SK-N-SH (cell line): ENCODE results near the gene MMP24OS. TPM values are rescaled to one million over a fixed set of nuclear protein-coding genes. Genes with fewer than 3 reads are reported as not detected.

Source experiments
- CTCF ChIA-PET: fragments of 300-600, 350-600 bp; formaldehyde crosslinking; extraction: SDS; loops from one replicate; lab custom pipeline; 2021; lab: Yijun Ruan, JAX
- POLR2A ChIA-PET: fragments of 350-600 bp; sonication (Branson Sonifier 250); formaldehyde crosslinking; extraction: SDS; loops from one replicate; lab custom pipeline; 2020; ENCODE audit warnings: antibody characterized with exemption, inconsistent platforms; lab: Yijun Ruan, JAX
- DNase-seq: peaks from one replicate; pipeline ENCODE4 v3.0.0; 2012
- H2AFZ ChIP-seq: fragments of 200-600 bp; sonication (generic); 2 replicates; pipeline ENCODE4 v1.8.1; 2016; ENCODE audit warnings: antibody characterized with exemption, mild to moderate bottlenecking, low read depth
- H3F3A ChIP-seq: fragments of 200-600 bp; sonication (generic); replicated peaks from 2 replicates; pipeline ENCODE3; 2016; ENCODE audit warnings: antibody characterized with exemption, mild to moderate bottlenecking; ENCODE audit not compliant: insufficient read depth
- H3K27ac ChIP-seq, 2 experiments: fragments of 200-500 bp in 1 of 2; fragments of 200-600 bp in 1 of 2; sonication (Bioruptor generic) in 1 of 2; sonication (generic), shearing (Covaris generic) in 1 of 2; 2 replicates each; pipeline versions ENCODE4 v1.5.1 to v1.6.1; 2014 to 2016; ENCODE audit warnings: low read depth in 2 of 2, inconsistent platforms in 1 of 2, low read length in 1 of 2, mild to moderate bottlenecking in 1 of 2, mixed read lengths in 1 of 2
- H3K27me3 ChIP-seq: fragments of 200-600 bp; sonication (generic), shearing (Covaris generic); 2 replicates; pipeline ENCODE4 v1.6.1; 2016; ENCODE audit warnings: mixed run types; ENCODE audit not compliant: insufficient read depth
- H3K36me3 ChIP-seq, 2 experiments: fragments of 200-500 bp in 1 of 2; fragments of 200-600 bp in 1 of 2; sonication (Bioruptor generic) in 1 of 2; sonication (generic) in 1 of 2; replicated peaks in 1 of 2; 2 replicates each; pipeline versions ENCODE3 to v1.5.1; 2014 to 2016; ENCODE audit warnings: low read length in 1 of 2, mild to moderate bottlenecking in 1 of 2; ENCODE audit not compliant: insufficient read depth in 2 of 2, control insufficient read depth in 1 of 2
- H3K4me1 ChIP-seq, 2 experiments: fragments of 200-500 bp in 1 of 2; fragments of 200-600 bp in 1 of 2; sonication (Bioruptor generic) in 1 of 2; sonication (generic), shearing (Covaris generic) in 1 of 2; 2 replicates each; pipeline versions ENCODE4 v1.5.1 to v1.6.1; 2014 to 2016; ENCODE audit warnings: low read depth in 1 of 2, low read length in 1 of 2, mixed run types in 1 of 2; ENCODE audit not compliant: insufficient read depth in 2 of 2, control insufficient read depth in 1 of 2
- H3K4me2 ChIP-seq: fragments of 200-600 bp; sonication (generic), shearing (Covaris generic); 2 replicates; pipeline ENCODE4 v1.6.1; 2017; ENCODE audit warnings: mixed run types
- H3K4me3 ChIP-seq, 2 experiments: fragments of 200-500 bp in 1 of 2; fragments of 200-600 bp in 1 of 2; sonication (Bioruptor generic) in 1 of 2; sonication (generic), shearing (Covaris generic) in 1 of 2; 2 replicates each; pipeline versions ENCODE4 v1.5.1 to v1.8.1; 2014 to 2016; ENCODE audit warnings: low read depth in 2 of 2, inconsistent platforms in 1 of 2, low read length in 1 of 2, mild to moderate bottlenecking in 1 of 2, mixed read lengths in 1 of 2, moderate library complexity in 1 of 2
- H3K79me2 ChIP-seq: fragments of 200-600 bp; sonication (generic); 2 replicates; pipeline ENCODE4 v1.8.1; 2017; ENCODE audit warnings: mild to moderate bottlenecking; ENCODE audit not compliant: insufficient read depth
- H3K9ac ChIP-seq: fragments of 200-600 bp; sonication (generic); 2 replicates; pipeline ENCODE4 v1.6.1; 2017; ENCODE audit warnings: mixed run types
- H3K9me2 ChIP-seq: fragments of 200-600 bp; sonication (generic); 2 replicates; pipeline ENCODE4 v1.6.1; 2017; ENCODE audit warnings: mixed run types
- H3K9me3 ChIP-seq: fragments of 200-600 bp; sonication (generic); 2 replicates; pipeline ENCODE4 v1.6.1; 2017; ENCODE audit warnings: mixed run types, mild to moderate bottlenecking, moderate library complexity
- H4K20me1 ChIP-seq: fragments of 200-600 bp; sonication (generic); 2 replicates; pipeline ENCODE4 v1.6.1; 2017; ENCODE audit warnings: mild to moderate bottlenecking, mixed run types; ENCODE audit not compliant: insufficient read depth
- CHD2 ChIP-seq: fragments of 150-350 bp; IDR thresholded peaks from 2 replicates; pipeline ENCODE4 v1.6.1; 2018; ENCODE audit warnings: low read length; ENCODE audit not compliant: partially characterized antibody
- ELF1 ChIP-seq: IDR thresholded peaks from 2 replicates; pipeline ENCODE4 v1.4.0; 2012
- EP300 ChIP-seq, 2 experiments: IDR thresholded peaks; 2 replicates each; pipeline versions ENCODE4 v1.4.0 to v1.6.1; 2012; ENCODE audit warnings: borderline replicate concordance in 1 of 2, low read depth in 1 of 2, low read length in 1 of 2
- FOSL2 ChIP-seq: IDR thresholded peaks from 2 replicates; pipeline ENCODE4 v1.4.0; 2012; ENCODE audit warnings: low read depth, mild to moderate bottlenecking, moderate library complexity, borderline replicate concordance
- JUND ChIP-seq: IDR thresholded peaks from 2 replicates; pipeline ENCODE4 v1.4.0; 2012
- NFIC ChIP-seq: IDR thresholded peaks from 2 replicates; pipeline ENCODE4 v1.4.0; 2012; ENCODE audit warnings: borderline replicate concordance
- POLR2AphosphoS5 ChIP-seq: IDR thresholded peaks from 2 replicates; pipeline ENCODE4 v1.6.1; 2012; ENCODE audit warnings: low read depth, low read length
- RCOR1 ChIP-seq: fragments of 150-350 bp; IDR thresholded peaks from 2 replicates; pipeline ENCODE4 v1.6.1; 2017; ENCODE audit warnings: antibody characterized with exemption, low read length
- RFX5 ChIP-seq: IDR thresholded peaks from 2 replicates; pipeline ENCODE4 v1.6.1; 2012; ENCODE audit warnings: mild to moderate bottlenecking, improper control_type of control experiment, low read length
- RXRA ChIP-seq: IDR thresholded peaks from 2 replicates; pipeline ENCODE4 v1.4.0; 2012; ENCODE audit warnings: low read depth, mild to moderate bottlenecking, borderline replicate concordance
- TCF12 ChIP-seq: IDR thresholded peaks from 2 replicates; pipeline ENCODE4 v1.4.0; 2012
- TEAD4 ChIP-seq: IDR thresholded peaks from 2 replicates; pipeline ENCODE4 v1.4.0; 2012; ENCODE audit warnings: mild to moderate bottlenecking, borderline replicate concordance; ENCODE audit not compliant: insufficient read depth
- WGBS: methylation state at CpG from one replicate; pipeline ENCODE4 v1.1.6; 2017; ENCODE audit warnings: low lambda C conversion rate; 5-methylcytosine and 5-hydroxymethylcytosine counted together
- polyA plus RNA-seq, 3 experiments: library from polyadenylated mRNA; depleted of rRNA; stranded (reverse); fragments of >200 nt; gene quantifications; 2 replicates each; pipeline ENCODE4 v1.2.3, GENCODE V29; 2012
- TF ChIP-seq, protein P1 (sequence below): IDR thresholded peaks from 2 replicates; pipeline ENCODE4 v1.4.0; 2012; ENCODE audit warnings: low read depth
- TF ChIP-seq, protein P2 (sequence below): IDR thresholded peaks from 2 replicates; pipeline ENCODE4 v1.6.1; 2012; ENCODE audit warnings: mild to moderate bottlenecking, low read depth, low read length, moderate library complexity
- TF ChIP-seq, protein P3 (sequence below): IDR thresholded peaks from 2 replicates; pipeline ENCODE4; 2012

Gene MMP24OS
- polyA plus RNA-seq, 1 of the 3 experiments (the other 2 are of a cell fraction) = 53.1 TPM

DNA sequence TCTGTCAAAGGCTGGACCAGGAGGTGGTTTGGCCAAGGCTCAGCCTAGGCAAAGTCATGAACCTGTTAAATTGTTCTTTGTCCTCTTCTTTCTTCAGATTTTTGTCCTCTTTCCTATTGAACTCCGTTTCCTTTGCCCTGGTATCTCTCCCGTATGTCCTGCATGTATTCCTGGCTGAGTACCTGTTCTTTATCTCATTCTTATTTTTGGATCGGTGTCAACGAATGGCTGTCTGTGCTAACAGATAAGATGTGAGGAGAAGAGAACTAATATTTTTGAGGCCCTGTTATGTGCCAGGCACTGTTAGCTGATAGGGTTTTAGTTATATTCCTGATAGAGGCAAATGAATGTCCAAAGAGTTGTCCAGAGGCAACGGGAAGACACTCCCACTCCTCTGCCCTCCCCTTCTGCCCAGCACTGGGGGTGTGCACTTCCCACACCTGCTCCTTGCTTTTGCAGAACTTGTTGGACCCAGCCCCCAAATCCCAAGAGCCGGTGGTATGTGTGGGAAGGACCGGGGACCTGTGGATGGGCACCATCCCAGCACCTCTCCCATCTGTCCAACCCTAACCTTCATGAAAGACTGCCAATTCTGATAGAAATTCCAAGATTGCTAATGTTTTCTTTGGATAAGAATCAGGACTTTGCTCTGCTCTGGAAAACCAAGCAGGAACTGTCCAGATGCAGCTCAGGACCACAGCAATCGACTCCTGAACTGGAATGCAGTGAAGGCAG is 20.6 kb downstream of the MMP24OS start:
- H3K9ac ChIP-seq = no peak overlapping the region
- TF ChIP-seq RCOR1 = no peak
- 0 out of 2 replicates have a peak, but pooled peaks have one; percentile 55 for TF ChIP-seq TEAD4
- no peak for TF ChIP-seq POLR2AphosphoS5
- TF ChIP-seq, protein P1, sequence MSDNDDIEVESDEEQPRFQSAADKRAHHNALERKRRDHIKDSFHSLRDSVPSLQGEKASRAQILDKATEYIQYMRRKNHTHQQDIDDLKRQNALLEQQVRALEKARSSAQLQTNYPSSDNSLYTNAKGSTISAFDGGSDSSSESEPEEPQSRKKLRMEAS = peak; percentile 50; the same call in 1 of the 2 replicates
- 0 out of 2 replicates have a peak, but pooled peaks have one; percentile 19 for TF ChIP-seq RXRA
- peak in 1 of 2 experiments; percentile 61; a peak in 1 of 4 replicates for TF ChIP-seq EP300 (IDR thresholded peaks at IDR 0.05; ENCODE audit: borderline replicate concordance in 1 of 2, low read depth in 1 of 2, low read length in 1 of 2)
- peak; percentile 23; the same call in 1 of the 2 replicates for TF ChIP-seq ELF1
- TF ChIP-seq, protein P2, sequence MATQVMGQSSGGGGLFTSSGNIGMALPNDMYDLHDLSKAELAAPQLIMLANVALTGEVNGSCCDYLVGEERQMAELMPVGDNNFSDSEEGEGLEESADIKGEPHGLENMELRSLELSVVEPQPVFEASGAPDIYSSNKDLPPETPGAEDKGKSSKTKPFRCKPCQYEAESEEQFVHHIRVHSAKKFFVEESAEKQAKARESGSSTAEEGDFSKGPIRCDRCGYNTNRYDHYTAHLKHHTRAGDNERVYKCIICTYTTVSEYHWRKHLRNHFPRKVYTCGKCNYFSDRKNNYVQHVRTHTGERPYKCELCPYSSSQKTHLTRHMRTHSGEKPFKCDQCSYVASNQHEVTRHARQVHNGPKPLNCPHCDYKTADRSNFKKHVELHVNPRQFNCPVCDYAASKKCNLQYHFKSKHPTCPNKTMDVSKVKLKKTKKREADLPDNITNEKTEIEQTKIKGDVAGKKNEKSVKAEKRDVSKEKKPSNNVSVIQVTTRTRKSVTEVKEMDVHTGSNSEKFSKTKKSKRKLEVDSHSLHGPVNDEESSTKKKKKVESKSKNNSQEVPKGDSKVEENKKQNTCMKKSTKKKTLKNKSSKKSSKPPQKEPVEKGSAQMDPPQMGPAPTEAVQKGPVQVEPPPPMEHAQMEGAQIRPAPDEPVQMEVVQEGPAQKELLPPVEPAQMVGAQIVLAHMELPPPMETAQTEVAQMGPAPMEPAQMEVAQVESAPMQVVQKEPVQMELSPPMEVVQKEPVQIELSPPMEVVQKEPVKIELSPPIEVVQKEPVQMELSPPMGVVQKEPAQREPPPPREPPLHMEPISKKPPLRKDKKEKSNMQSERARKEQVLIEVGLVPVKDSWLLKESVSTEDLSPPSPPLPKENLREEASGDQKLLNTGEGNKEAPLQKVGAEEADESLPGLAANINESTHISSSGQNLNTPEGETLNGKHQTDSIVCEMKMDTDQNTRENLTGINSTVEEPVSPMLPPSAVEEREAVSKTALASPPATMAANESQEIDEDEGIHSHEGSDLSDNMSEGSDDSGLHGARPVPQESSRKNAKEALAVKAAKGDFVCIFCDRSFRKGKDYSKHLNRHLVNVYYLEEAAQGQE = peak; percentile 78; the same call in 1 of the 2 replicates
- TF ChIP-seq NFIC = peak; percentile 90
- TF ChIP-seq FOSL2 = peak; percentile 20; the same call in 1 of the 2 replicates
- peak; percentile 88 for TF ChIP-seq TCF12
- TF ChIP-seq JUND = no peak
- TF ChIP-seq, protein P3, sequence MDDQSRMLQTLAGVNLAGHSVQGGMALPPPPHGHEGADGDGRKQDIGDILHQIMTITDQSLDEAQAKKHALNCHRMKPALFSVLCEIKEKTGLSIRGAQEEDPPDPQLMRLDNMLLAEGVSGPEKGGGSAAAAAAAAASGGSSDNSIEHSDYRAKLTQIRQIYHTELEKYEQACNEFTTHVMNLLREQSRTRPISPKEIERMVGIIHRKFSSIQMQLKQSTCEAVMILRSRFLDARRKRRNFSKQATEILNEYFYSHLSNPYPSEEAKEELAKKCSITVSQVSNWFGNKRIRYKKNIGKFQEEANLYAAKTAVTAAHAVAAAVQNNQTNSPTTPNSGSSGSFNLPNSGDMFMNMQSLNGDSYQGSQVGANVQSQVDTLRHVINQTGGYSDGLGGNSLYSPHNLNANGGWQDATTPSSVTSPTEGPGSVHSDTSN = peak; percentile 31; the same call in 1 of the 2 replicates
- no peak for TF ChIP-seq RFX5
- TF ChIP-seq CHD2 = no peak
- H3K4me3 ChIP-seq = no peak overlapping the region
- WGBS = 56% methylated on average over 7 of the region's 8 CpGs
- DNase-seq = no peak
- peaks cover 4 to 10% of the 10 kb centered on the region in 2 experiments; a peak in 2 of 4 replicates for H3K4me1 ChIP-seq
- 0 out of 2 replicates have a peak overlapping the region, but pooled peaks have one; percentile 30 for H3K4me2 ChIP-seq
- ChIA-PET CTCF (interaction anchor here (1.1 to 5.2 kb wide), 2 partner anchors 12 to 112 kb away, joined by 6 to 19 read pairs; no protein-coding TSS in a partner anchor), POLR2A (no interaction called here)
- H2AFZ ChIP-seq = no peak overlapping the region
- no peaks in the 10 kb centered on the region for H3K79me2 ChIP-seq
- H3K27me3 ChIP-seq = no peaks in the 10 kb centered on the region
- no peaks in the 10 kb centered on the region for H3K9me2 ChIP-seq
- no peaks in the 10 kb centered on the region for H3K36me3 ChIP-seq
- no peaks in the 10 kb centered on the region for H4K20me1 ChIP-seq
- H3K27ac ChIP-seq = peak overlapping the region in 1 of 2 experiments; percentile 29; a peak in 1 of 4 replicates
- peaks cover 19% of the 10 kb centered on the region for H3F3A ChIP-seq
- no peaks in the 10 kb centered on the region for H3K9me3 ChIP-seq
